Cardiac fibroblast (primary cell): ENCODE results near the gene RGS7.

Experiments
- DNase-seq, 2 donors: peaks; one replicate each; pipeline versions ENCODE4 v3.0.0 to v3.0.0-alpha.2; 2010; ENCODE audit warnings: low read depth in 2 of 2
- H3K4me3 ChIP-seq, 2 donors: replicated peaks in 1 of 2; 1 replicate in 1 of 2; 2 replicates in 1 of 2; pipeline ENCODE4 v1.5.1; 2011; ENCODE audit warnings: low read depth in 2 of 2, low read length in 2 of 2, mild to moderate bottlenecking in 2 of 2, moderate library complexity in 1 of 2
- TF ChIP-seq, protein P1 (sequence below): IDR thresholded peaks from one replicate; pipeline ENCODE4 v1.5.1; 2011; ENCODE audit warnings: low read depth, mild to moderate bottlenecking, low read length, inconsistent platforms

The RGS7 gene

DNA sequence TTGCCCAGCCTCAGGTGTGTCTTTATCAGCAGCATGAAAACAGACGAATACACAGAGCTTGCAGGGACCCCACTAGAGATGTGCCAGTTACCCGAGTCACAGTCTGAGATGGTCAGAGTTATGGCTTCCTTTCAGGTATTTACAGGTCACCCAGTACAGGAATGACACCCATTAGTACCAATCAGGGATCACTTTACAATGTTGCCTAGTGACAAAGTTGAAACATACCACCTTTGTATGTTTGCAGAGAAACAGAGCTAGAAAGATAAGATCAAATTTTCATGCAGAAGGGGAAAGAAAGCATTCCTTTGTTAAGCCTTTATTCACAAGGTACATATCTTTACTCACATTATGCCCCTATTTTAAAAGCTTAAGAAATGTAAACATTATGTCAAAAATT lies 137.6 kb downstream of the RGS7 start:
- no peak overlapping the region for H3K4me3 ChIP-seq
- DNase-seq = no peak
- TF ChIP-seq, protein P1, sequence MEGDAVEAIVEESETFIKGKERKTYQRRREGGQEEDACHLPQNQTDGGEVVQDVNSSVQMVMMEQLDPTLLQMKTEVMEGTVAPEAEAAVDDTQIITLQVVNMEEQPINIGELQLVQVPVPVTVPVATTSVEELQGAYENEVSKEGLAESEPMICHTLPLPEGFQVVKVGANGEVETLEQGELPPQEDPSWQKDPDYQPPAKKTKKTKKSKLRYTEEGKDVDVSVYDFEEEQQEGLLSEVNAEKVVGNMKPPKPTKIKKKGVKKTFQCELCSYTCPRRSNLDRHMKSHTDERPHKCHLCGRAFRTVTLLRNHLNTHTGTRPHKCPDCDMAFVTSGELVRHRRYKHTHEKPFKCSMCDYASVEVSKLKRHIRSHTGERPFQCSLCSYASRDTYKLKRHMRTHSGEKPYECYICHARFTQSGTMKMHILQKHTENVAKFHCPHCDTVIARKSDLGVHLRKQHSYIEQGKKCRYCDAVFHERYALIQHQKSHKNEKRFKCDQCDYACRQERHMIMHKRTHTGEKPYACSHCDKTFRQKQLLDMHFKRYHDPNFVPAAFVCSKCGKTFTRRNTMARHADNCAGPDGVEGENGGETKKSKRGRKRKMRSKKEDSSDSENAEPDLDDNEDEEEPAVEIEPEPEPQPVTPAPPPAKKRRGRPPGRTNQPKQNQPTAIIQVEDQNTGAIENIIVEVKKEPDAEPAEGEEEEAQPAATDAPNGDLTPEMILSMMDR = no peak

DNA sequence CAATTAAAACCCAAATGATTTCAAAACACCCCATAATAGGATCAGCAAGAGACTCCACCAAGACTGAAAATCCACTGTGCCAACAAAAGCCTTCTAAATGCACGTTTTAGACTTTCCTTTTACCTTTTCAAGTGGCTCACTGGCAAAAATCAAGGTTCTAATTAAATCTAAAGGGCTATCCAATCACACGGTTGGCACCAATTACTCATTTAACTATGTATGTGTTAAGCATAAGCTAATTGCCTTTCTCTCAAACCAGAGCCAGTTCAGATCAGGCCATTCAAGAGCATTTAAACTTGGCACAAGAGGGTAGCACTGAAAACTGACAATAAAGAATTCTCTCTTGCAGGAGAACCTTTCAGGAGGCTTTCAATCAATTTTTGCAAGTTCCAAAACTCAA lies 139.5 kb downstream of the RGS7 start:
- H3K4me3 ChIP-seq = no peak overlapping the region
- DNase-seq = no peak
- TF ChIP-seq, protein P1 = no peak

DNA sequence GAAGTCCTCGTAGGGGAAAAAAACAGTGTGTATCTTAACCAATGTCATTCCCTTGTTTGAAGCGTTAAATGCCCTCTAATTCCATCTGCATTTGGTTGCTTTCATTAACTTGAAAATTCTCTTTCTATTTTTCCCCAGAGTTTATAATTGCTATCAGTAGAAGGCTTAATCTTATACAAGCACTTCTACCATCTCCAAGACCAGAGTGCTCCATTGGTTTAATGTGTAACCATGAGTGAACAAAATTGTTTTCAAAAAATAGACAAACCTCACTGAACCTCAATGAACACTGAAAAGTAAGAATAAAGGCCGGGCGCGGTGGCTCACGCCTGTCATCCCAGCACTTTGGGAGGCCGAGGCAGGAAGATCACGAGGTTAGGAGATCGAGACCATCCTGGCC lies 141.3 kb downstream of the RGS7 start:
- TF ChIP-seq, protein P1 = no peak
- DNase-seq = no peak
- no peak overlapping the region for H3K4me3 ChIP-seq

DNA sequence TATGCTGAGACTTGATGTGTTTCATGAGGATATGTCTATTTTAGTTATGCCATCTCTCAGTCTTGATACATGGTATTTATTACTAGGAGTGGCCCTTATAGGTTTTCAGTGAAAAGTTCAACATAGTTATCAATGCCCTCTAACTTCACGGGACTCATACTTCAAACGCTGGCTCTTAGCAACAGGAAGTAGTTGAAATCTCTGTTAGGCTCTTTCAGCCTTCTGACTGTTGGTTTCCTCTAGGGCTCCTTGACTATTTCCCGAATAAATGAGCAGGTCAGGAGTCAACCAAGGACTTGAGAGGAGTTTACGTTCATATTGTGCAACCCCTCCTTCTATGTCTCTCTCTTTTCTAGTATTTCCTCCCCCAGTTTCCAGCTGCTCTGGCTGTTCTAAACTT lies 141.8 kb downstream of the RGS7 start:
- TF ChIP-seq, protein P1 = no peak

DNA sequence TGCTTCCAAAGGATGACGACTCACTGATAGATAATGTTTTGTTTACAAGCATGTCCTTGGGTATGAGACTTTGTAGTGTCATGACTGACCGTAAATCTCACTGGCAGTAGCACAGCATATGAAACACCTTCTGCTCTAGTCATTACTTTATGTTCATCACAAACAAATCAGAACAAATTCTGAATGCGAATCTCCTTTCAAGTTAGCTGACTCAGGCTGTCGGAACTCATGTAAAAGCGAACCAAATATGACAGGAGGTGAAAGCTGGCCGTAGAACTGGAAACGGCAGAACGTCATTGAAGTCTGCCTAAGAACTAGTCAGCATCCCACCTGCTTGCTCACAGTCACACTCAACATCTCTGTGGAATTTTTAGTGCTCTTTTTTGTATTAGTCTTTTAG lies 143.9 kb downstream of the RGS7 start:
- peak in 1 of 2 donors; percentile 47 for DNase-seq
- H3K4me3 ChIP-seq = no peak overlapping the region
- TF ChIP-seq, protein P1 = no peak

More for the DNA sequence above, 141.8 kb downstream of the RGS7 start:
- peak in 1 of 2 donors; percentile 44 for DNase-seq
- no peak overlapping the region for H3K4me3 ChIP-seq

DNA sequence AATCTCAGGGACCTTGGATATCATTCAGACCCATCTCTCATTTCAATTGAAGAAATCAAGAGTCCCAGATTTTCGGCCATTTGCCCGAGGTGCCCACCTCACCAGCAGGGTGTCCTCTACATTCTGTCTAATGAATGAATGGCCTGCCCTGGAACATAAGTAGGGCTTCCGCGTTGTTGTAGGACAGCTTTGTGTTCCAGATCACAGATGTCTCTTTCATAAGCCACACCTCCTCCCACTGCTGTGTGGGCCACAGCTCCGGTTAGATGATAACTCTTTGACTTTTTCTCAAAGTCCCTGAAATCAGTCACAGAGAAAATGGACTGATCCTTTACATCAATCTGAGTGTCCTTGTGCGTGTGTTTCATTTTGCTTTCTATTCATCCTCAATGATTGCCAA lies 144.4 kb downstream of the RGS7 start:
- no peak overlapping the region for H3K4me3 ChIP-seq
- TF ChIP-seq, protein P1 = no peak
- no peak for DNase-seq

DNA sequence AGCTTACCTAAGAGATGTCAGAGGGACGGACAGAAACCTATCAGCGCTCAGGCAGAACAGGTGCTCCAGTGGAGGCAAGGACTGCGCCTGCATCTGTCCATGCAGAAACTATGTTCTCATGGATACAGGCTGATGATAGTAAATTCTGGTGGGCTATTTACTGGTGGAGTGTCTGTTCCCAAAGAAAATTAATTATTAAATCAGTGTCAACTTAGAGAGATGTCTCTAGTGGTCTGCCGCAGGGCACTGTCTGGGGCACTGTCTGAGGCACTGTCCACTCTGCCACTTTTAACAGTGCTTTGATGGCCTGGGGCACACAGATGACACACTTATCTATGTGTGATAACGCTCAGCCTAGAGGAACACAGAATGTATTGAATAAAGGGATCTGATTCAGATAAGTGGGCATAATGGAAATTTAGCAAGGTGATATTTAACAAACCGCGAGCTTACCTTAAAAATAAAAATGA lies 148.1 kb downstream of the RGS7 start:
- H3K4me3 ChIP-seq = no peak overlapping the region
- DNase-seq = no peak

More for the DNA sequence above, 148.1 kb downstream of the RGS7 start:
- TF ChIP-seq, protein P1 = no peak
